Neural crest cell (in vitro differentiated cells): ENCODE measurements around the gene TOR2A. TPM values are rescaled to one million over a fixed set of nuclear protein-coding genes. Genes with fewer than 3 reads are reported as not detected.
A peak's percentile ranks its signal among the peaks of the same experiment; 100 is the strongest.

Source experiments
- DNase-seq: peaks from one replicate; pipeline ENCODE4 v3.0.0; 2021; ENCODE audit warnings: low read depth, mixed read lengths, low spot score
- H3K27ac Mint-ChIP-seq: one replicate; pipeline ENCODE4 v1.8.0; 2021; ENCODE audit warnings: mild to moderate bottlenecking, mixed read lengths; ENCODE audit not compliant: unreplicated experiment
- H3K27me3 Mint-ChIP-seq: 2 replicates; pipeline ENCODE4 v1.8.0; 2021; ENCODE audit warnings: low read depth, mild to moderate bottlenecking, mixed read lengths
- H3K36me3 Mint-ChIP-seq: 2 replicates; pipeline ENCODE4 v1.8.0; 2021; ENCODE audit warnings: low read depth, mild to moderate bottlenecking, mixed read lengths
- H3K4me1 Mint-ChIP-seq: 2 replicates; pipeline ENCODE4 v1.8.0; 2021; ENCODE audit warnings: mixed read lengths
- H3K4me3 Mint-ChIP-seq: one replicate; pipeline ENCODE4 v1.8.0; 2021; ENCODE audit warnings: mild to moderate bottlenecking, mixed read lengths
- H3K9me3 Mint-ChIP-seq: 2 replicates; pipeline ENCODE4 v1.8.0; 2021; ENCODE audit warnings: mixed read lengths
- total RNA-seq: library from RNA; stranded (reverse); gene quantifications from 2 replicates; pipeline ENCODE4 v1.2.1, GENCODE V29; 2021
- TF ChIP-seq, protein P1 (sequence below): fragments of 200-600 bp; sonication (generic); conservative IDR thresholded peaks from 2 replicates; pipeline ENCODE4 v1.5.0; 2021; ENCODE audit warnings: antibody characterized with exemption, mild to moderate bottlenecking

Gene TOR2A
- total RNA-seq, 1 donor from 2014 or later, result 27.4 TPM

DNA sequence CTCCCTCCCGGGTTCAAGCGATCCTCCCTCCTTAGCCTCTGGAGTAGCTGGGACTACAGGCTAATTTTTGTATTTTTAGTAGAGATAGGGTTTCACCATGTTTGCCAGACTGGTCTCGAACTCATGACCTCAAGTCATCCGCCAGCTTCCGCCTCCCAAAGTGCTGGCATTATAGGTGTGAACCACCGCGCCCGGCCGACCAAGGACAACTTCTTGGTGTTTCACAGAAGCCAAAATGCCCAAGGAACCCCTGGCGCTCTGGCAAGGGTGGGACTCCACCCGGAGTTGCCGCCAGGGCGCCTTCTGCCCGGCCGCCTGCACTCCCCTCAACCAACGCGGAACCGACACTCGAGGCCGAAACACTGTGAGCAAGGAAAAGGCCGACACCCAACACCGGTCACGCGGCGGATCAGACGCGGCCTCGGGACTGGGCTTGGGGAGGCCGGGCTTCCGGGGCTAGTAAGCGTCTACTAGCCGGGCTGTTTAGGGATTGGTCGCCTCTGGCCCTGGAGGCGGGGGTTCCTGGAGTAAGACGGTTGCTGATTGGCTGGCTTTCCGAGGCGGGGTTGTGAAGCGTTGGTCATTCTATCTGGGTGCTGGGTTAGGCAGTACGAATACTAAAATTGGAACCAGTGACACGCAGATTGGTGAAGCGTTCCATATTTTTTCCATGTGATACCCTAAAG, 36.0 kb downstream of the TOR2A start:
- TF ChIP-seq, protein P1, sequence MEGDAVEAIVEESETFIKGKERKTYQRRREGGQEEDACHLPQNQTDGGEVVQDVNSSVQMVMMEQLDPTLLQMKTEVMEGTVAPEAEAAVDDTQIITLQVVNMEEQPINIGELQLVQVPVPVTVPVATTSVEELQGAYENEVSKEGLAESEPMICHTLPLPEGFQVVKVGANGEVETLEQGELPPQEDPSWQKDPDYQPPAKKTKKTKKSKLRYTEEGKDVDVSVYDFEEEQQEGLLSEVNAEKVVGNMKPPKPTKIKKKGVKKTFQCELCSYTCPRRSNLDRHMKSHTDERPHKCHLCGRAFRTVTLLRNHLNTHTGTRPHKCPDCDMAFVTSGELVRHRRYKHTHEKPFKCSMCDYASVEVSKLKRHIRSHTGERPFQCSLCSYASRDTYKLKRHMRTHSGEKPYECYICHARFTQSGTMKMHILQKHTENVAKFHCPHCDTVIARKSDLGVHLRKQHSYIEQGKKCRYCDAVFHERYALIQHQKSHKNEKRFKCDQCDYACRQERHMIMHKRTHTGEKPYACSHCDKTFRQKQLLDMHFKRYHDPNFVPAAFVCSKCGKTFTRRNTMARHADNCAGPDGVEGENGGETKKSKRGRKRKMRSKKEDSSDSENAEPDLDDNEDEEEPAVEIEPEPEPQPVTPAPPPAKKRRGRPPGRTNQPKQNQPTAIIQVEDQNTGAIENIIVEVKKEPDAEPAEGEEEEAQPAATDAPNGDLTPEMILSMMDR, result peak; percentile 39
- no peak overlapping the region for H3K27ac Mint-ChIP-seq
- H3K9me3 Mint-ChIP-seq, result no peaks in the 10 kb centered on the region

DNA sequence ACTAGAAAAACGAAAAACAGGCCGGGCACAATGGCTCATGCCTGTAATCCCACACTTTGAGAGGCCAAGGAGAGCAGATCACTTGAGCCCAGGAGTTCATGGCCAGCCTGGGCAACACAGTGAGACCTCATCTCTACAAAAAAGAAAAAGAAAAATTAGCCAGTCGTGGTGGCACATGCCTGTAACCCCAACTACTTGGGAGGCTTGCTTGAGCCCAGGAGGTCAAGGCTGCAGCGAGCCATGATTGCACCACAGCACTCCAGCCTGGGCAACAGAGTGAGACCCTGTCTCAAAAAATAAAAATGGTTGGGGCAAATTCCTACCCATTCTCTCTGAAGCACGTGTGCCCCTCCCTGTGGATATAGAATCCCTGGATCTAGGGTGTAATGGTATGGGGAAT, 36.7 kb downstream of the TOR2A start:
- Mint-ChIP-seq H3K9me3 (no peaks in the 10 kb centered on the region), H3K36me3 (no peaks in the 10 kb centered on the region)

More for the DNA sequence above, 36.0 kb downstream of the TOR2A start:
- peaks cover 16% of the 10 kb centered on the region for H3K4me1 Mint-ChIP-seq
- H3K4me3 Mint-ChIP-seq, result peak overlapping the region; percentile 63
- DNase-seq, result peak; percentile 87
- no peaks in the 10 kb centered on the region for H3K27me3 Mint-ChIP-seq
- H3K36me3 Mint-ChIP-seq, result no peaks in the 10 kb centered on the region

DNA sequence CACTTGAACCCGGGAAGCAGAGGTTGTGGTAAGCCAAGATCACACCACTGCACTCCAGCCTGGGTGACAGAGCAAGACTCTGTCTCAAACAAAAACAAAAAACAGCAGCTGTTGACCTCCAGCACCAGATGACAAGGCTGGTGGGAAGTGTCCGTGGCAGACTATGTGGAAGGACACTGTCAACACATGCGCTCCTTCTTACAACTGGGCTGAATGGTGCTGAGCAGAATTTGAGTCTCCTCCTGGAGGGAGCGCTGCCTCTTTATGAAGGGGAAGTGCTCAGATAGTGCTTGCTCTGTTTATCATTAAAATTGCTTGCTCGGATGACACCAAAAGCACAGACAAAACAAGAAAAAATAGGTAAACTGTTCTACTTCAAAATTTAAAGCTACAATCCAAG, 37.5 kb downstream of the TOR2A start:
- Mint-ChIP-seq H3K36me3 (no peaks in the 10 kb centered on the region), H3K4me3 (peak overlapping the region; percentile 21), H3K27me3 (no peaks in the 10 kb centered on the region), H3K4me1 (peaks cover 16% of the 10 kb centered on the region), H3K9me3 (no peaks in the 10 kb centered on the region), H3K27ac (no peak overlapping the region)
- TF ChIP-seq, protein P1, result no peak
- no peak for DNase-seq

More for the DNA sequence above, 36.7 kb downstream of the TOR2A start:
- H3K4me3 Mint-ChIP-seq, result no peak overlapping the region
- TF ChIP-seq, protein P1, result no peak
- no peaks in the 10 kb centered on the region for H3K27me3 Mint-ChIP-seq
- H3K27ac Mint-ChIP-seq, result no peak overlapping the region
- peaks cover 16% of the 10 kb centered on the region for H3K4me1 Mint-ChIP-seq
- DNase-seq, result no peak

DNA sequence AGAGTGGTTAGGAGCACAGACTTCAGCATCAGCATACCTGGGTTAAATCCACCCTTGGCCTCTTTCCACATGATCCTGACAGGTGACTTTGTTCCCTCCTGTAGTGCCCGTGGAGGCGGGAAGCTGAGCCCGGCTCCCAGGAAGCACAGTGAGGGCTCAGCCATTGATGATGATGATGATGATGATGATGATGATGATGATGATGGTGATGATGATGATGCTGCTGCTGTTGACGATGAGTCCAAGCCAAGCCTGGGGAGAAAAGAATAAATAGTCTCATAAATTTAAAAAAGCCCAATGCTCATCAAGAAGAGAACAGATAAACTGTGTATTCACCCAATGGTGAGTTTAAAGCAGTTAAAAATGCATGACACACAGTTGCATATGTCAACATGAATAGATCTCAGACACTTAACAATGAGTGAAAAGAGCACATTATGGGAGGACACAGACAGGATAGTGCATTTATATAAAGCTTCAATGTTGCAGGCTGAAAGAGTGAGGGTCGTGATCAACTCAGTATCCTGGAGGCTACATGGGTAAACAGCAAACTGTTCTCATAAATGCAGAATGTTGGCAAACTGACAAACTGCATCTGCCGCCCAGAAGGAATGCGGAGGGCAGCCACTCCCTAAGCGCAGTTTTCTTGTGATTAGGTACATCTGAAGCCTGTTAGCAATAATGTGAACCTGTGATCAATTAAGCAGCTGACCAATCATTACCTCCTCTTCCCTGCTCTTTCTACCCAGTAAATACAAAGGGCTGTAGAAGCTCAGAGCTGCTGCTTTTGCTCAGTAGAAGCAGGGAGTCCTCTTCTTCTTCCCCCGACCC, 40.0 kb downstream of the TOR2A start:
- H3K27me3 Mint-ChIP-seq, result no peaks in the 10 kb centered on the region
- no peak overlapping the region for H3K27ac Mint-ChIP-seq

DNA sequence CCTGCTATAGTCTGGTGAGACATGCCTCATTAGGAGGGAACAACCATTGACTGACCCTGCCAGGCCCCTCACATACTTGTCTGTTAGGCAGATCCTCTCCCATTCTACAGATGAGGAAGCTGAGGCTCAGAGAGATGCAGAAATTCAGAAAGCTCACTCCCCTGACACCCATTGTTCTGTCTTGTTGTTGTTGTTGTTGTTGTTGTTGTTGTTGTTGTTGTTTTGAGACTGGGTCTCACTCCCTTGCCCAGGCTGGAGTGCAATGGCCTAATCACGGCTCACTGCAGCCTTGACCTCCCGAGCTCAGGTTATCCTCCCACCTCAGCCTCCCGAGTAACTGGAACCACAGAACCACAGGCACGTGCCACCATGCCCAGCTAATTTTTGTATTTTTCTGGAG, 41.4 kb downstream of the TOR2A start:
- Mint-ChIP-seq H3K9me3 (no peaks in the 10 kb centered on the region), H3K27ac (no peak overlapping the region), H3K4me3 (no peak overlapping the region), H3K36me3 (peaks cover 8% of the 10 kb centered on the region), H3K4me1 (peaks cover 11% of the 10 kb centered on the region), H3K27me3 (no peaks in the 10 kb centered on the region)
- no peak for DNase-seq
- TF ChIP-seq, protein P1, result no peak

More for the DNA sequence above, 40.0 kb downstream of the TOR2A start:
- H3K4me1 Mint-ChIP-seq, result peaks cover 19% of the 10 kb centered on the region
- TF ChIP-seq, protein P1, result no peak
- H3K4me3 Mint-ChIP-seq, result no peak overlapping the region
- no peak for DNase-seq
- peaks cover 5% of the 10 kb centered on the region for H3K36me3 Mint-ChIP-seq
- H3K9me3 Mint-ChIP-seq, result no peaks in the 10 kb centered on the region
